ENCODE measurements around the gene UBAC2. TPM values are rescaled to one million over a fixed set of nuclear protein-coding genes. Genes with fewer than 3 reads are reported as not detected.

UBAC2 gene
- total and polyA plus RNA-seq, 5 donors from 2014 or later = 62.8 to 122 (median 101) TPM

- Histone ChIP-seq H3K27me3 (ENCODE audit: control insufficient read depth, insufficient read depth, low read length) (no peaks in the 10 kb centered on the region), H3K4me1 (ENCODE audit: control insufficient read depth, insufficient read depth, low read length, poor library complexity, severe bottlenecking) (peaks cover 19% of the 10 kb centered on the region), H3K36me3 (ENCODE audit: control insufficient read depth, insufficient read depth, low read length) (peaks cover 59% of the 10 kb centered on the region), H3K27ac (ENCODE audit: insufficient read depth, low read length, poor library complexity, severe bottlenecking) (no peak overlapping the region), H3K4me3 (ENCODE audit: low read depth, low read length) (no peak overlapping the region), H3K9me3 (ENCODE audit: control insufficient read depth in 2 of 2, low read length in 2 of 2) (no peaks in the 10 kb centered on the region)
- Mint-ChIP-seq H3K27ac (peak overlapping the region; percentile 76 to 90 (median 88)), H3K4me3 (no peak overlapping the region), H3K9me3 (peaks cover 0 to 3% (median 0%) of the 10 kb centered on the region in 7 donors), H3K4me1 (peaks cover 24 to 83% (median 51%) of the 10 kb centered on the region in 4 donors), H3K27me3 (no peaks in the 10 kb centered on the region), H3K36me3 (peaks cover 84% of the 10 kb centered on the region)
- DNase-seq (no peak), ATAC-seq (ENCODE audit: low read depth in 2 of 2) (no peak)
These were observed 144.7 kb downstream of the UBAC2 start for GRCh38 chr13:99345345-99345744.

- Histone ChIP-seq H3K36me3 (ENCODE audit: control insufficient read depth, insufficient read depth, low read length) (peaks cover 56% of the 10 kb centered on the region), H3K4me3 (ENCODE audit: low read depth, low read length) (no peak overlapping the region), H3K27me3 (ENCODE audit: control insufficient read depth, insufficient read depth, low read length) (no peaks in the 10 kb centered on the region), H3K9me3 (ENCODE audit: control insufficient read depth in 2 of 2, low read length in 2 of 2) (no peaks in the 10 kb centered on the region), H3K4me1 (ENCODE audit: control insufficient read depth, insufficient read depth, low read length, poor library complexity, severe bottlenecking) (peaks cover 18% of the 10 kb centered on the region), H3K27ac (ENCODE audit: insufficient read depth, low read length, poor library complexity, severe bottlenecking) (no peak overlapping the region)
- H3K9me3 Mint-ChIP-seq = peaks cover 0 to 3% (median 0%) of the 10 kb centered on the region in 7 donors
- no peak for DNase-seq
- H3K4me3 Mint-ChIP-seq = no peak overlapping the region
- H3K4me1 Mint-ChIP-seq = peaks cover 17 to 83% (median 49%) of the 10 kb centered on the region in 4 donors
- ATAC-seq (ENCODE audit: low read depth in 2 of 2) = no peak
- peaks cover 82% of the 10 kb centered on the region for H3K36me3 Mint-ChIP-seq
- H3K27ac Mint-ChIP-seq = peak overlapping the region; percentile 88 to 96 (median 90)
- no peaks in the 10 kb centered on the region for H3K27me3 Mint-ChIP-seq
These were observed 145.8 kb downstream of the UBAC2 start for GRCh38 chr13:99346335-99347042.

DNA sequence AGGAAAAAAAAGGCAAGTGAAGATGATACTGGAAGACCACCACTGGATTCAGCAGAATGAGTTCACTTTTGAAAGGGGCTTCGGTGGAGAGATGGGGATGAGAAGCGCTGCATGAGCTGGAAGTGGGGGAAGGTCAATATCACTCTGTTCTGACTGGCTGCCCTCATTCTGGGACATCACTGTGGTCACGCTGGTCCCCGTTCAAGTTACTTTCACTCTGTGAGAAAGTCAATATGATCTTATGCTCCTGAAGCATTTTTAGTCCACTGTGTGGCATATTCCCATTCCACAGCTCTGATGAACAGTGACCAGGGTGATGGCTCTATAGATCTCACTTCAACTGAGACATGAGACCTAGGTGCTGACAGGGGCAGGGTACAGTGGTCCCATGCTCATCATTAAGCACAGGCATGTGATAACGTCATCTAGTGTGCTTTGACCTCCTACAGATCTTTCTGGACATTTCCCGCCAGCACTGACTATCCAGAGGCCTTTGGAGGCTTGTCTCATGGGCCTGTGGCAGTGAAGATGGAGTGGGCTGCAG lies 146.8 kb downstream of the UBAC2 start:
- H3K27ac ChIP-seq (ENCODE audit: insufficient read depth, low read length, poor library complexity, severe bottlenecking) = no peak overlapping the region
- H3K4me1 Mint-ChIP-seq = peaks cover 13 to 83% (median 51%) of the 10 kb centered on the region in 4 donors
- peaks cover 76% of the 10 kb centered on the region for H3K36me3 Mint-ChIP-seq
- peaks cover 47% of the 10 kb centered on the region for H3K36me3 ChIP-seq (ENCODE audit: control insufficient read depth, insufficient read depth, low read length)
- peak overlapping the region; percentile 26 to 100 (median 87) for H3K27ac Mint-ChIP-seq
- peaks cover 25% of the 10 kb centered on the region for H3K4me1 ChIP-seq (ENCODE audit: control insufficient read depth, insufficient read depth, low read length, poor library complexity, severe bottlenecking)
- no peak overlapping the region for H3K4me3 ChIP-seq (ENCODE audit: low read depth, low read length)
- no peaks in the 10 kb centered on the region for H3K27me3 ChIP-seq (ENCODE audit: control insufficient read depth, insufficient read depth, low read length)
- peaks cover 0 to 3% (median 0%) of the 10 kb centered on the region in 7 donors for H3K9me3 Mint-ChIP-seq
- no peaks in the 10 kb centered on the region for H3K27me3 Mint-ChIP-seq
- DNase-seq = no peak
- ATAC-seq (ENCODE audit: low read depth in 2 of 2) = no peak
- H3K9me3 ChIP-seq (ENCODE audit: control insufficient read depth in 2 of 2, low read length in 2 of 2) = no peaks in the 10 kb centered on the region
- peak overlapping the region in 1 of 4 donors; percentile 37 for H3K4me3 Mint-ChIP-seq

DNA sequence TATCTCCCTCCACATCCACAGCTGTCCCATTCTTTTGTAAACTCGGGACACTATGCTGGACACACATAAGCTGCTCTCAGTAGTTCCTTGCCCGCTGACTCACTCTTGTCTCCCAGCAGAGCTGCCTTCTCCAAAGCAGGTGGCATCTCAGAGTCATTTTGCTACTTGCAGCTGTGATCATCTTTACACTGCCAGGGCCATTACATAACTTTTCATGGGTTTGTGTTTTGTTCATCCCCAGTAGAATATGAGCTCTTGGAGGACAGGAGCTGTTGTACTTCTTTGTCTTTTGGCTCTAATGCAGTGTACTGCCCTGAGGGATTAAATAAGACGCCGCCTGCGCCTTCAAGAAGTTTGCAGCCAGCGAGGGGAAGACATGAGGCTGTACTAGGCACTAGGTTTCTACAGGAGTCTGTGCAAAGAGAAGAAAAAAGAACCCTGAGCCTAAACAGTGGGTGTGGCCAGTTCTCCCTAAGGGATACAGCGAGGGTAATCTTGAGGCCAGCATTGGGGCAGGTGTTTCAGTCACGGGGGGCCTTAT lies 147.3 kb downstream of the UBAC2 start:
- ATAC-seq (ENCODE audit: low read depth in 2 of 2) (no peak), DNase-seq (no peak)
- Histone ChIP-seq H3K27ac (ENCODE audit: insufficient read depth, low read length, poor library complexity, severe bottlenecking) (no peak overlapping the region), H3K27me3 (ENCODE audit: control insufficient read depth, insufficient read depth, low read length) (no peaks in the 10 kb centered on the region), H3K4me1 (ENCODE audit: control insufficient read depth, insufficient read depth, low read length, poor library complexity, severe bottlenecking) (peaks cover 31% of the 10 kb centered on the region), H3K4me3 (ENCODE audit: low read depth, low read length) (no peak overlapping the region), H3K36me3 (ENCODE audit: control insufficient read depth, insufficient read depth, low read length) (peaks cover 42% of the 10 kb centered on the region), H3K9me3 (ENCODE audit: control insufficient read depth in 2 of 2, low read length in 2 of 2) (no peaks in the 10 kb centered on the region)
- peak overlapping the region; percentile 26 to 100 (median 87) for H3K27ac Mint-ChIP-seq
- H3K4me3 Mint-ChIP-seq = peak overlapping the region in 1 of 4 donors; percentile 37
- peaks cover 74% of the 10 kb centered on the region for H3K36me3 Mint-ChIP-seq
- no peaks in the 10 kb centered on the region for H3K27me3 Mint-ChIP-seq
- peaks cover 0 to 3% (median 0%) of the 10 kb centered on the region in 7 donors for H3K9me3 Mint-ChIP-seq
- peaks cover 15 to 86% (median 55%) of the 10 kb centered on the region in 4 donors for H3K4me1 Mint-ChIP-seq

DNA sequence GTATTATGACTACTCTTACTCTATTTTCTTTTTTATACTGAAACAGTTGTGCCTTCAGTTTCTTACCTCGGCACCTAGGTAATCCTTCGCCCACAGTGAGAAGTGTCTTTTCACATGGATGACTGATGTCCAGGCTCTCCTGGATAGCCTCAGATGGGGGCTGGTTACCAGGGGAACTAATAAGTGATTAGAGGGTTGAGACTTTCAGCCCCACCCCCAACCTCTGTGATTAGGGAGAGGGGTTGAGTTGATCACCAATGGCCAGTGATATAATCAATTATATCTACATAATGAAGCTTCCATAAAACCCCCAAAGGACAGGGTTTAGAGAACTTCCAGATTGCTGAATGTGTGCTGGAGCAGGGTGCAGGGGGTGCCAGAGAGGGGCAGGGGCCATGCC lies 149.5 kb downstream of the UBAC2 start:
- H3K36me3 ChIP-seq (ENCODE audit: control insufficient read depth, insufficient read depth, low read length) = peaks cover 30% of the 10 kb centered on the region
- H3K27ac ChIP-seq (ENCODE audit: insufficient read depth, low read length, poor library complexity, severe bottlenecking) = no peak overlapping the region
- no peak for ATAC-seq (ENCODE audit: low read depth in 2 of 2)
- no peak overlapping the region for H3K4me3 ChIP-seq (ENCODE audit: low read depth, low read length)
- peaks cover 53% of the 10 kb centered on the region for H3K4me1 ChIP-seq (ENCODE audit: control insufficient read depth, insufficient read depth, low read length, poor library complexity, severe bottlenecking)
- Mint-ChIP-seq H3K4me3 (peak overlapping the region in 2 of 4 donors; percentile 9 to 28), H3K27ac (peak overlapping the region; percentile 89 to 100 (median 93)), H3K27me3 (no peaks in the 10 kb centered on the region), H3K9me3 (no peaks in the 10 kb centered on the region), H3K4me1 (peaks cover 9 to 90% (median 70%) of the 10 kb centered on the region in 4 donors), H3K36me3 (peaks cover 60% of the 10 kb centered on the region)
- no peak for DNase-seq
- H3K9me3 ChIP-seq (ENCODE audit: control insufficient read depth in 2 of 2, low read length in 2 of 2) = no peaks in the 10 kb centered on the region
- no peaks in the 10 kb centered on the region for H3K27me3 ChIP-seq (ENCODE audit: control insufficient read depth, insufficient read depth, low read length)

- H3K27ac Mint-ChIP-seq = peak overlapping the region; percentile 93 to 100 (median 93)
- peaks cover 48% of the 10 kb centered on the region for H3K36me3 Mint-ChIP-seq
- H3K4me1 ChIP-seq (ENCODE audit: control insufficient read depth, insufficient read depth, low read length, poor library complexity, severe bottlenecking) = peaks cover 69% of the 10 kb centered on the region
These were observed 151.1 kb downstream of the UBAC2 start for GRCh38 chr13:99351772-99352171.

GRCh38 chr13:99352351-99353245 lies 151.9 kb downstream of the UBAC2 start:
- H3K27me3 ChIP-seq (ENCODE audit: control insufficient read depth, insufficient read depth, low read length) = no peaks in the 10 kb centered on the region
- peaks cover 40% of the 10 kb centered on the region for H3K36me3 Mint-ChIP-seq
- DNase-seq (no peak), ATAC-seq (ENCODE audit: low read depth in 2 of 2) (no peak)
- H3K27me3 Mint-ChIP-seq = no peaks in the 10 kb centered on the region
- H3K9me3 Mint-ChIP-seq = no peaks in the 10 kb centered on the region
- H3K4me3 Mint-ChIP-seq = peak overlapping the region; percentile 57 to 65 (median 64)
- peaks cover 73% of the 10 kb centered on the region for H3K4me1 ChIP-seq (ENCODE audit: control insufficient read depth, insufficient read depth, low read length, poor library complexity, severe bottlenecking)
- peak overlapping the region; percentile 97 for H3K27ac ChIP-seq (ENCODE audit: insufficient read depth, low read length, poor library complexity, severe bottlenecking)
- no peaks in the 10 kb centered on the region for H3K9me3 ChIP-seq (ENCODE audit: control insufficient read depth in 2 of 2, low read length in 2 of 2)
- peak overlapping the region; percentile 93 to 100 (median 99) for H3K27ac Mint-ChIP-seq
- H3K4me1 Mint-ChIP-seq = peaks cover 24 to 95% (median 77%) of the 10 kb centered on the region in 4 donors
- peak overlapping the region; percentile 68 for H3K4me3 ChIP-seq (ENCODE audit: low read depth, low read length)
- peaks cover 21% of the 10 kb centered on the region for H3K36me3 ChIP-seq (ENCODE audit: control insufficient read depth, insufficient read depth, low read length)

More at GRCh38 chr13:99351772-99352171, 151.1 kb downstream of the UBAC2 start:
- Mint-ChIP-seq H3K9me3 (no peaks in the 10 kb centered on the region), H3K27me3 (no peaks in the 10 kb centered on the region), H3K4me1 (peaks cover 16 to 95% (median 74%) of the 10 kb centered on the region in 4 donors), H3K4me3 (peak overlapping the region; percentile 1 to 65 (median 62))
- H3K36me3 ChIP-seq (ENCODE audit: control insufficient read depth, insufficient read depth, low read length) = peaks cover 27% of the 10 kb centered on the region
- H3K4me3 ChIP-seq (ENCODE audit: low read depth, low read length) = peak overlapping the region; percentile 68
- peak overlapping the region; percentile 97 for H3K27ac ChIP-seq (ENCODE audit: insufficient read depth, low read length, poor library complexity, severe bottlenecking)
- peak in 2 of 3 donors; percentile 59 to 71 for DNase-seq
- no peaks in the 10 kb centered on the region for H3K27me3 ChIP-seq (ENCODE audit: control insufficient read depth, insufficient read depth, low read length)
- H3K9me3 ChIP-seq (ENCODE audit: control insufficient read depth in 2 of 2, low read length in 2 of 2) = no peaks in the 10 kb centered on the region
- peak; percentile 30 to 47 for ATAC-seq (ENCODE audit: low read depth in 2 of 2)
